Tibial artery (tissue), 4 donors: Measurements from ENCODE around the gene DPYSL5.
"Not testable (repeated sequence)": the region's sequence is repeated elsewhere in the genome, so short reads cannot be mapped to it uniquely, and the experiment has no call there.

ENCODE experiments used
- DNase-seq, 2 donors: peaks; one replicate each; pipeline ENCODE4 v3.0.0-alpha.2; 2019
- H3K27ac ChIP-seq, 2 donors: fragments of 200-600 bp; sonication (generic) in 1 of 2; 1 replicate in 1 of 2; 2 replicates in 1 of 2; pipeline ENCODE4 v1.5.1; 2018 to 2019; ENCODE audit warnings: mild to moderate bottlenecking in 1 of 2
- H3K27me3 ChIP-seq, 2 donors: fragments of 200-600 bp; sonication (generic) in 1 of 2; one replicate each; pipeline versions ENCODE4 v1.5.1 to v1.6.0; 2016 to 2019
- H3K36me3 ChIP-seq, 3 donors: fragments of 200-600 bp; sonication (generic) in 2 of 3; one replicate each; pipeline ENCODE4 v1.5.1; 2016 to 2019; ENCODE audit warnings: mild to moderate bottlenecking in 2 of 3
- H3K4me1 ChIP-seq, 4 donors: fragments of 200-600 bp; sonication (generic) in 2 of 4; 1 replicate in 3 of 4; 2 replicates in 1 of 4; pipeline ENCODE4 v1.5.1; 2016 to 2019
- H3K4me3 ChIP-seq, 2 donors: fragments of 200-600 bp; sonication (generic) in 1 of 2; 1 replicate in 1 of 2; 2 replicates in 1 of 2; pipeline ENCODE4 v1.5.1; 2018 to 2019; ENCODE audit warnings: mild to moderate bottlenecking in 2 of 2
- H3K9me3 ChIP-seq, 3 donors: fragments of 200-600 bp; sonication (generic) in 1 of 3; one replicate each; pipeline ENCODE4 v1.5.1; 2016 to 2019
- intact Hi-C: fragments of 100-400 bp; cut with DNase I; formaldehyde crosslinking; loops from one replicate; pipeline ENCODE4 v1.15.0; 2023; ENCODE audit warnings: low total_unique reads
- TF ChIP-seq, protein P1 (sequence below), 2 experiments: fragments of 200-600 bp in 1 of 2; fragments of 450-650 bp in 1 of 2; IDR thresholded peaks; one replicate each; pipeline ENCODE4 v1.5.1; 2017 to 2019; ENCODE audit warnings: antibody characterized with exemption in 2 of 2, mild to moderate bottlenecking in 1 of 2, moderate library complexity in 1 of 2

The DPYSL5 gene

GRCh38 chr2:26921323-26921722 lies 73.4 kb downstream of the DPYSL5 start:
- no peaks in the 10 kb centered on the region for H3K36me3 ChIP-seq
- H3K27me3 ChIP-seq = peaks cover 0 to 18% of the 10 kb centered on the region in 2 donors
- no peak overlapping the region for H3K27ac ChIP-seq
- intact Hi-C loops = no loop called here
- TF ChIP-seq, protein P1, sequence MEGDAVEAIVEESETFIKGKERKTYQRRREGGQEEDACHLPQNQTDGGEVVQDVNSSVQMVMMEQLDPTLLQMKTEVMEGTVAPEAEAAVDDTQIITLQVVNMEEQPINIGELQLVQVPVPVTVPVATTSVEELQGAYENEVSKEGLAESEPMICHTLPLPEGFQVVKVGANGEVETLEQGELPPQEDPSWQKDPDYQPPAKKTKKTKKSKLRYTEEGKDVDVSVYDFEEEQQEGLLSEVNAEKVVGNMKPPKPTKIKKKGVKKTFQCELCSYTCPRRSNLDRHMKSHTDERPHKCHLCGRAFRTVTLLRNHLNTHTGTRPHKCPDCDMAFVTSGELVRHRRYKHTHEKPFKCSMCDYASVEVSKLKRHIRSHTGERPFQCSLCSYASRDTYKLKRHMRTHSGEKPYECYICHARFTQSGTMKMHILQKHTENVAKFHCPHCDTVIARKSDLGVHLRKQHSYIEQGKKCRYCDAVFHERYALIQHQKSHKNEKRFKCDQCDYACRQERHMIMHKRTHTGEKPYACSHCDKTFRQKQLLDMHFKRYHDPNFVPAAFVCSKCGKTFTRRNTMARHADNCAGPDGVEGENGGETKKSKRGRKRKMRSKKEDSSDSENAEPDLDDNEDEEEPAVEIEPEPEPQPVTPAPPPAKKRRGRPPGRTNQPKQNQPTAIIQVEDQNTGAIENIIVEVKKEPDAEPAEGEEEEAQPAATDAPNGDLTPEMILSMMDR (IDR thresholded peaks at IDR 0.05) = no peak
- H3K9me3 ChIP-seq = no peaks in the 10 kb centered on the region
- no peak overlapping the region for H3K4me3 ChIP-seq
- DNase-seq = no peak
- no peaks in the 10 kb centered on the region for H3K4me1 ChIP-seq

- Histone ChIP-seq H3K27ac (no peak overlapping the region), H3K4me1 (no peaks in the 10 kb centered on the region), H3K4me3 (no peak overlapping the region), H3K9me3 (no peaks in the 10 kb centered on the region), H3K27me3 (peaks cover 0 to 18% of the 10 kb centered on the region in 2 donors), H3K36me3 (no peaks in the 10 kb centered on the region)
- intact Hi-C loops = no loop called here
- TF ChIP-seq, protein P1 (IDR thresholded peaks at IDR 0.05) = peak; percentile 42 to 44
- DNase-seq = peak; percentile 31 to 63
Measured at GRCh38 chr2:26922405-26923188, 74.7 kb downstream of the DPYSL5 start.

DNA sequence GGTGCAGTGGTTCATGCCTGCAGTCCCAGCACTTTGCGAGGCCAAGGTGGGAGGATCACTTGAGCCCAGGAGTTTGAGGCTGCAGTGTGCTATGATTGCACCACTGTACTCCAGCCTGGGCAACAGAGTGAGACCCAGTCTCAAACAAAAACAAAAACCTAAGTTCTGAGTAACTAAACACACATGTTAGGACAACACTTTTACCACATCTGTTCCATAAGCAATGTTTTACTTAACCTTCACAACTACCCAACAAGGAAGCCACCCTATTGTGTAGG lies 75.2 kb downstream of the DPYSL5 start:
- H3K4me1 ChIP-seq, H3K27ac ChIP-seq, H3K4me3 ChIP-seq, H3K36me3 ChIP-seq, H3K9me3 ChIP-seq, intact Hi-C loops: not testable (repeated sequence)
- peaks cover 0 to 18% of the 10 kb centered on the region in 2 donors for H3K27me3 ChIP-seq
- peak in 1 of 2 donors; percentile 6 for DNase-seq

DNA sequence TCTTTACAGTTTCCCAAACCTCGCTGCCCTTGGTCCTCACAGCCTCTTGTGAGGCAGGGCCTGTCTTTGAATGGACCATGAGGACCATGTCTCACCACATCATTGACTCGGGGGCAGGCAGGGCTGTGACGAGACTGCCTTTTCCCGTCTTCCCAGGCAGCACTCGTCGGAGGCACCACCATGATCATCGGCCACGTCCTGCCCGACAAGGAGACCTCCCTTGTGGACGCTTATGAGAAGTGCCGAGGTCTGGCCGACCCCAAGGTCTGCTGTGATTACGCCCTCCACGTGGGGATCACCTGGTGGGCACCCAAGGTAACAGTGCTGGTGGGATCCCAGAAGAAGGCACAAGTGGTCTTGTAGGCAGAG lies 76.8 kb downstream of the DPYSL5 start:
- Histone ChIP-seq H3K9me3 (no peaks in the 10 kb centered on the region), H3K4me1 (no peaks in the 10 kb centered on the region), H3K4me3 (no peak overlapping the region), H3K27me3 (peaks cover 0 to 24% of the 10 kb centered on the region in 2 donors), H3K36me3 (no peaks in the 10 kb centered on the region), H3K27ac (no peak overlapping the region)
- peak in 1 of 2 donors; percentile 31 for DNase-seq
- TF ChIP-seq, protein P1 (IDR thresholded peaks at IDR 0.05) = no peak
- intact Hi-C loops = no loop called here

DNA sequence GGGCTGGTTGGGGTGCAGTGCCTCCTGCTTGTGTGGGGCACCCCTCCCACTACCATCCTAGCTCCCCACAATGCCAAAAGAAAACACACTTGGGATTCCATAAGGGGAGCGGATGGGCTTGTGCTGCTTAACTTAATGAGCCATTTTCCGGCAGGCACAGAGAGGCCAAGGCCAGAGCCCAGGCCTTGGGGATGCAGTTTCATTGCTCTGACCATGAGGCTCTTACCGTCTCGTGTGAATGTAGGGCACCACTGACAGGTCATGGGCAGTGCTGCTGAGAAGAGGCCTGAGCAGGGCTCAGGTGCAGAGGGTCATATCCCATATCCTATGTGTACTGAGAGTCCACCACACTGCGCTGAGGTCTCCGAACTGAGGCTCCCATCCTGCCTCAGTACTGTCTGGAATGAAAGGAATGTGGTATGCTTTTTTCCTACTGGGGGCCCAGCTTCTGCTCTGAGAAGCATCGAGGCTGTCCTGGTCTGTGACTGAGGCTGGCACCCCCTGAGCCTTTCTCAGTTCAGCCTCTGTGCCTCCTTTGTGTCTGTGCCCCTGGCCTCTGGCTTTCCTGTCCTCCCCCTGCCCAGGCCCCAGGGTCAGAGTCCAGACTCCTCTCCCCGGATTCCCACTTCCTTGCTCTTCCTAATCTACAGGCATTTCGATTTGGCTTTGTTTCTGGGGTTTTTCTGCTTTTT lies 77.3 kb downstream of the DPYSL5 start:
- intact Hi-C loops = no loop called here
- H3K36me3 ChIP-seq = no peaks in the 10 kb centered on the region

GRCh38 chr2:26927221-26927620 lies 79.3 kb downstream of the DPYSL5 start:
- peaks cover 0 to 27% of the 10 kb centered on the region in 2 donors for H3K27me3 ChIP-seq
- DNase-seq = no peak
- H3K4me1 ChIP-seq = no peaks in the 10 kb centered on the region
- H3K9me3 ChIP-seq = no peaks in the 10 kb centered on the region
- no peak overlapping the region for H3K4me3 ChIP-seq
- H3K36me3 ChIP-seq = no peaks in the 10 kb centered on the region
- intact Hi-C loops = no loop called here
- H3K27ac ChIP-seq = no peak overlapping the region
- TF ChIP-seq, protein P1 (IDR thresholded peaks at IDR 0.05) = no peak

More for the DNA sequence above, 77.3 kb downstream of the DPYSL5 start:
- peaks cover 0 to 29% of the 10 kb centered on the region in 2 donors for H3K27me3 ChIP-seq
- no peaks in the 10 kb centered on the region for H3K4me1 ChIP-seq
- H3K27ac ChIP-seq = no peak overlapping the region
- TF ChIP-seq, protein P1 (IDR thresholded peaks at IDR 0.05) = no peak
- peak in 1 of 2 donors; percentile 25 for DNase-seq
- H3K4me3 ChIP-seq = no peak overlapping the region
- no peaks in the 10 kb centered on the region for H3K9me3 ChIP-seq
